ENCODE measurements around the gene DCAF7.

- TF ChIP-seq, protein P1, sequence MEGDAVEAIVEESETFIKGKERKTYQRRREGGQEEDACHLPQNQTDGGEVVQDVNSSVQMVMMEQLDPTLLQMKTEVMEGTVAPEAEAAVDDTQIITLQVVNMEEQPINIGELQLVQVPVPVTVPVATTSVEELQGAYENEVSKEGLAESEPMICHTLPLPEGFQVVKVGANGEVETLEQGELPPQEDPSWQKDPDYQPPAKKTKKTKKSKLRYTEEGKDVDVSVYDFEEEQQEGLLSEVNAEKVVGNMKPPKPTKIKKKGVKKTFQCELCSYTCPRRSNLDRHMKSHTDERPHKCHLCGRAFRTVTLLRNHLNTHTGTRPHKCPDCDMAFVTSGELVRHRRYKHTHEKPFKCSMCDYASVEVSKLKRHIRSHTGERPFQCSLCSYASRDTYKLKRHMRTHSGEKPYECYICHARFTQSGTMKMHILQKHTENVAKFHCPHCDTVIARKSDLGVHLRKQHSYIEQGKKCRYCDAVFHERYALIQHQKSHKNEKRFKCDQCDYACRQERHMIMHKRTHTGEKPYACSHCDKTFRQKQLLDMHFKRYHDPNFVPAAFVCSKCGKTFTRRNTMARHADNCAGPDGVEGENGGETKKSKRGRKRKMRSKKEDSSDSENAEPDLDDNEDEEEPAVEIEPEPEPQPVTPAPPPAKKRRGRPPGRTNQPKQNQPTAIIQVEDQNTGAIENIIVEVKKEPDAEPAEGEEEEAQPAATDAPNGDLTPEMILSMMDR (IDR thresholded peaks at IDR 0.05; ENCODE audit: low read depth, low read length): no peak
- TF ChIP-seq EZH2phosphoT487 (IDR thresholded peaks at IDR 0.05; ENCODE audit: low read depth): no peak
Measured at GRCh38 chr17:63525190-63525946, 24.9 kb upstream of the DCAF7 start.
